GM23338 (cell line): Measurements from ENCODE around the gene CDK5RAP1.

ENCODE experiments used
- CREB1 ChIP-seq: fragments of 250-450 bp; sonication (Bioruptor Pico); IDR thresholded peaks from 2 replicates; pipeline ENCODE4 v1.5.0; 2020; ENCODE audit warnings: low read depth, mild to moderate bottlenecking, moderate library complexity
- EZH2 ChIP-seq: fragments of 200-600 bp; sonication (generic); IDR thresholded peaks from one replicate; pipeline ENCODE4 v1.8.0; 2017; ENCODE audit warnings: antibody characterized with exemption, mild to moderate bottlenecking, low read depth; ENCODE audit not compliant: unreplicated experiment
- EZH2phosphoT487 ChIP-seq: fragments of 200-600 bp; sonication (generic); IDR thresholded peaks from one replicate; pipeline ENCODE4 v1.8.1; 2018; ENCODE audit warnings: antibody characterized with exemption; ENCODE audit not compliant: unreplicated experiment
- JUNB ChIP-seq: IDR thresholded peaks from one replicate; pipeline ENCODE4 v1.6.1; 2016; ENCODE audit warnings: antibody characterized with exemption; ENCODE audit not compliant: unreplicated experiment
- NANOG ChIP-seq: IDR thresholded peaks from 2 replicates; pipeline ENCODE4 v1.6.1; 2016; ENCODE audit warnings: antibody characterized with exemption, borderline replicate concordance
- POLR2AphosphoS5 ChIP-seq: IDR thresholded peaks from 2 replicates; pipeline ENCODE4 v1.6.1; 2016; ENCODE audit warnings: antibody characterized with exemption, low read depth
- STAT1 ChIP-seq: IDR thresholded peaks from one replicate; pipeline ENCODE4 v1.6.1; 2016; ENCODE audit warnings: antibody characterized with exemption; ENCODE audit not compliant: unreplicated experiment
- ZNF114 ChIP-seq: fragments of 250-450 bp; sonication (Bioruptor Pico); IDR thresholded peaks from 2 replicates; pipeline ENCODE4 v1.5.0; 2020; ENCODE audit warnings: mild to moderate bottlenecking, moderate library complexity
- ZNF331 ChIP-seq: fragments of 250-450 bp; sonication (Bioruptor Pico); IDR thresholded peaks from 2 replicates; pipeline ENCODE4 v1.5.0; 2020; ENCODE audit warnings: low read depth, mild to moderate bottlenecking, moderate library complexity
- TF ChIP-seq, protein P1 (sequence below), 2 experiments: fragments of 200-600 bp in 1 of 2; sonication (generic) in 1 of 2; conservative IDR thresholded peaks; 2 replicates each; pipeline versions ENCODE4 v1.5.1 to v1.6.1; 2016 to 2017; ENCODE audit warnings: antibody characterized with exemption in 2 of 2, low read depth in 2 of 2, mild to moderate bottlenecking in 2 of 2, moderate library complexity in 1 of 2
- TF ChIP-seq, protein P2 (sequence below): IDR thresholded peaks from one replicate; pipeline ENCODE4 v1.6.1; 2018; ENCODE audit warnings: antibody characterized with exemption; ENCODE audit not compliant: unreplicated experiment
- TF ChIP-seq, protein P3 (sequence below): IDR thresholded peaks from 2 replicates; pipeline ENCODE4 v1.6.1; 2016; ENCODE audit warnings: antibody characterized with exemption

DNA sequence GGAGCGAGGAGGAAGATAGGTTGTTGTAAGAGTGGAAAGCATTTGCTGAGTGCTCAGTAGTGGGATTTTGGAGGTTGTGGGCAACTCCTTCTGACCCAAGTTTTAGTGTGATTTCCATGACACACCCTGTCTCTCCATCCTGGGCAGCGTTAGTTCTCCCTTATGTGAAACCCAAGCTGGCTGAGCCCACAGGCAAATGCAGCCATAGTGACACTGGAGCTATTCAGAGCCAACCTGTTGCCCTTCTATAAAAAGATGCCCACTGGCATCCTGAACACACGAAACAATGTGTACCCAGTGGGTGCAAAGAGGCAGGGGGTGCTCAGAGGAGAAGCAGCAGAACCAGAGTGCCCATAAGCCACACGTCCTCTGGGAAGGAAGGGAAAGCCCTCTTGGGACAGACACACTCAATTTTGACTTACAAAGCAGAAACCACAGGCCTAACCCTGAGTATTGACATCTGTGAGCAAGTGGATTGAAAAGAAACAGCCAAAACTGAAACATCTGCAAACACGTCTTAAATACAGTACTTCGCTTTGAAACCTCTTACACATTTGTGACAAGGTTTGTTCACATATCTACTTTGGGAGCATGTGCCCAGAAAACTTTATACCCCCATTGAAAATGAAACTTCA lies 63.7 kb downstream of the CDK5RAP1 start:
- TF ChIP-seq, protein P1, sequence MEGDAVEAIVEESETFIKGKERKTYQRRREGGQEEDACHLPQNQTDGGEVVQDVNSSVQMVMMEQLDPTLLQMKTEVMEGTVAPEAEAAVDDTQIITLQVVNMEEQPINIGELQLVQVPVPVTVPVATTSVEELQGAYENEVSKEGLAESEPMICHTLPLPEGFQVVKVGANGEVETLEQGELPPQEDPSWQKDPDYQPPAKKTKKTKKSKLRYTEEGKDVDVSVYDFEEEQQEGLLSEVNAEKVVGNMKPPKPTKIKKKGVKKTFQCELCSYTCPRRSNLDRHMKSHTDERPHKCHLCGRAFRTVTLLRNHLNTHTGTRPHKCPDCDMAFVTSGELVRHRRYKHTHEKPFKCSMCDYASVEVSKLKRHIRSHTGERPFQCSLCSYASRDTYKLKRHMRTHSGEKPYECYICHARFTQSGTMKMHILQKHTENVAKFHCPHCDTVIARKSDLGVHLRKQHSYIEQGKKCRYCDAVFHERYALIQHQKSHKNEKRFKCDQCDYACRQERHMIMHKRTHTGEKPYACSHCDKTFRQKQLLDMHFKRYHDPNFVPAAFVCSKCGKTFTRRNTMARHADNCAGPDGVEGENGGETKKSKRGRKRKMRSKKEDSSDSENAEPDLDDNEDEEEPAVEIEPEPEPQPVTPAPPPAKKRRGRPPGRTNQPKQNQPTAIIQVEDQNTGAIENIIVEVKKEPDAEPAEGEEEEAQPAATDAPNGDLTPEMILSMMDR (conservative IDR thresholded peaks at IDR 0.05; ENCODE audit: low read depth in 2 of 2), result no peak
- TF ChIP-seq EZH2, result no peak
- no peak for TF ChIP-seq POLR2AphosphoS5
- no peak for TF ChIP-seq EZH2phosphoT487
- TF ChIP-seq CREB1 (CRISPR knock-in tag), result no peak
- TF ChIP-seq ZNF331 (CRISPR knock-in tag), result no peak
- no peak for TF ChIP-seq ZNF114 (CRISPR knock-in tag)
- TF ChIP-seq, protein P2, sequence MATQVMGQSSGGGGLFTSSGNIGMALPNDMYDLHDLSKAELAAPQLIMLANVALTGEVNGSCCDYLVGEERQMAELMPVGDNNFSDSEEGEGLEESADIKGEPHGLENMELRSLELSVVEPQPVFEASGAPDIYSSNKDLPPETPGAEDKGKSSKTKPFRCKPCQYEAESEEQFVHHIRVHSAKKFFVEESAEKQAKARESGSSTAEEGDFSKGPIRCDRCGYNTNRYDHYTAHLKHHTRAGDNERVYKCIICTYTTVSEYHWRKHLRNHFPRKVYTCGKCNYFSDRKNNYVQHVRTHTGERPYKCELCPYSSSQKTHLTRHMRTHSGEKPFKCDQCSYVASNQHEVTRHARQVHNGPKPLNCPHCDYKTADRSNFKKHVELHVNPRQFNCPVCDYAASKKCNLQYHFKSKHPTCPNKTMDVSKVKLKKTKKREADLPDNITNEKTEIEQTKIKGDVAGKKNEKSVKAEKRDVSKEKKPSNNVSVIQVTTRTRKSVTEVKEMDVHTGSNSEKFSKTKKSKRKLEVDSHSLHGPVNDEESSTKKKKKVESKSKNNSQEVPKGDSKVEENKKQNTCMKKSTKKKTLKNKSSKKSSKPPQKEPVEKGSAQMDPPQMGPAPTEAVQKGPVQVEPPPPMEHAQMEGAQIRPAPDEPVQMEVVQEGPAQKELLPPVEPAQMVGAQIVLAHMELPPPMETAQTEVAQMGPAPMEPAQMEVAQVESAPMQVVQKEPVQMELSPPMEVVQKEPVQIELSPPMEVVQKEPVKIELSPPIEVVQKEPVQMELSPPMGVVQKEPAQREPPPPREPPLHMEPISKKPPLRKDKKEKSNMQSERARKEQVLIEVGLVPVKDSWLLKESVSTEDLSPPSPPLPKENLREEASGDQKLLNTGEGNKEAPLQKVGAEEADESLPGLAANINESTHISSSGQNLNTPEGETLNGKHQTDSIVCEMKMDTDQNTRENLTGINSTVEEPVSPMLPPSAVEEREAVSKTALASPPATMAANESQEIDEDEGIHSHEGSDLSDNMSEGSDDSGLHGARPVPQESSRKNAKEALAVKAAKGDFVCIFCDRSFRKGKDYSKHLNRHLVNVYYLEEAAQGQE, result no peak
- no peak for TF ChIP-seq NANOG
- TF ChIP-seq, protein P3, sequence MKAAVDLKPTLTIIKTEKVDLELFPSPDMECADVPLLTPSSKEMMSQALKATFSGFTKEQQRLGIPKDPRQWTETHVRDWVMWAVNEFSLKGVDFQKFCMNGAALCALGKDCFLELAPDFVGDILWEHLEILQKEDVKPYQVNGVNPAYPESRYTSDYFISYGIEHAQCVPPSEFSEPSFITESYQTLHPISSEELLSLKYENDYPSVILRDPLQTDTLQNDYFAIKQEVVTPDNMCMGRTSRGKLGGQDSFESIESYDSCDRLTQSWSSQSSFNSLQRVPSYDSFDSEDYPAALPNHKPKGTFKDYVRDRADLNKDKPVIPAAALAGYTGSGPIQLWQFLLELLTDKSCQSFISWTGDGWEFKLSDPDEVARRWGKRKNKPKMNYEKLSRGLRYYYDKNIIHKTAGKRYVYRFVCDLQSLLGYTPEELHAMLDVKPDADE, result no peak
- no peak for TF ChIP-seq JUNB
- TF ChIP-seq STAT1, result no peak
